Cerebellar cortex (tissue), 1 donor: ENCODE results near the gene DNAJC21.

Experiments
- DNase-seq: peaks from one replicate; pipeline ENCODE4 v3.0.0-alpha.2; 2015; ENCODE audit warnings: low spot score

DNAJC21 gene

DNA sequence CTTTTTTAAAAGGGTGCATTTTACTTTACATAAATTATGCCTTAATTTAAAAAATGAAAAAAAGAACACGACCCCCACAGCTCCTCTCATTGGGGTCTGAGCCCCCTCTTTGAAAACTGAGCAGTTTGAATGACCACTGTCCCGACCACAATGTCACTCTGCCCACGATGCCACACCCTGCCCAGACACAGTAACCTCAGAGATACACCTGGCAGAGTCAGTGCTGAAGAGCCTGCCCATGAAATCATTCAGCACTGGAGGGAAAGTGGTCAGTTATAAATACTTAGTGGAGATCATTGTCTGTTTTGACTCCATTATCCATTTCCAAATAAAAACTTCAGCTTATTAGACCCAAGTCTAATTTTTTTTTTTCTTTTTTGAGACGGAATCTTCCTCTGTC, 49.3 kb downstream of the DNAJC21 start:
- no peak for DNase-seq

DNA sequence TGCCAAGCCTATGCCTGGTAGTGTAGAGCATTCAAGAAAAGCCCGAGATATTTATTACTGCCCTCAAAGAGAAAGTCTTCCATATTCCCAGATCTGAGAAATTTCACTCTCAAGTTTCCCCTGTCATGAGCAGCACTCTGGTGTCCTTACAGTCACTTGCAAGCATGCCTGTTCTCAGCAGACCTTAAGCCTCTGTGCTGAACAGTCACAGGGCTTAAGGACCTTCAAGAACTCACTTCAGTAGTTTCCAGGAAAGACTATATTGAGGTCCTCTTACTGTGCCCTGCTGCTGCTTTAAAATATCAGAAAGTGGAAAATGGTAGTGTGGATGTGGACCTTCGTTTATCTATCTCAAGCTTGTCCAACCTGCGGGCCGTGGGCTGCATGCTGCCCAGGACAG, 53.5 kb downstream of the DNAJC21 start:
- no peak for DNase-seq

DNA sequence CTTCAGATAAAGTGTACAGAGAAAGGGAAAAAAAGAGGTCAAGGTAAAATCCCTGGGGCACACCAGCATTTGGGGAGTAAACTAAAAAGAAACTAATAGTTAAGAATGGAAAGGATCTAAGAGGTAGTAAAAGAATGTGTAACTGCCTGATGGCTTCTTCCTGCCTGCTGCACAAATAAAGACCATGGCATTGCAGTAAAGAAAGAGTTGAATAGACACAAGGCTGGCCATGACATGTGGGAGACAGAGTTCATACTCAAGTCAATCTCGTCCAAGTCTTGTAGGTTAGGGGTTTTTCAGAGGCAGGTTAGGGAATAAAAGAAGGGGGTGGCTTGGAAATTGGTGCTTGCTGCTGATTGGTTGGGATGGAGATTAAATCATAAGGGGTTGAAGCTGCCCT, 57.6 kb downstream of the DNAJC21 start:
- no peak for DNase-seq

DNA sequence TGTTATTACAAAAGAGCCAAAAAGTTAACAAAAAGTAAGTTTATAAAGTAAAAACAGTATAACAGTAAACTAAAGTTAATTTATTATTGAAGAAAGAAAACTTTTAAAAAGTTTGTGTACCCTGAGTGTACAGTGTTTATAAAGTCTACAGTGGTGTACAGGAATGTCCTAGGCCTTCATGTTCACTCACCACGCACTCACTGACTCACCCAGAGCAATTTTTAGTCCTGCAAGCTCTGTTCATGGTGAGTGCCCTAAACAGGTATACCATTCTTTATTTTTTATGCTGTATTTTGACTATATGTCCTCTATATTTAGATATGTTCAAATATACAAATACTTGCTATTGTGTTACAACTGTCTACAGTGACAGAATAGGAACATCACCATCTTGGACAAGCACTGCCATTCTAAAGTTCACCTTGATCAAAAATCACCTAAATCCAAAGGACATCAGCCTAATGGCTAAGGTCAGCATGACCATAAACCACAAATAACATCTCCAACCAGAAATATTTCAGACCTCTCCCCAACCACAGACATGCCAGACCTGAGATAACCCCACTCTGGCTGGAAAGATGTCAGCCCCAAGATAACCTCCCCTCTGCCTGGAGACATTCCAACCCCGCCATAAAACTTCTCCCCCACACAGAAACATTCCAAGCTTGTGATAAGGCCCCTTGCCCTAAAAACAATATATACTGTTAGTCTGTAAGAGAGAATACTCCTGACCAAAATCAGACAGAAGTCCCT, 62.3 kb downstream of the DNAJC21 start:
- no peak for DNase-seq

DNA sequence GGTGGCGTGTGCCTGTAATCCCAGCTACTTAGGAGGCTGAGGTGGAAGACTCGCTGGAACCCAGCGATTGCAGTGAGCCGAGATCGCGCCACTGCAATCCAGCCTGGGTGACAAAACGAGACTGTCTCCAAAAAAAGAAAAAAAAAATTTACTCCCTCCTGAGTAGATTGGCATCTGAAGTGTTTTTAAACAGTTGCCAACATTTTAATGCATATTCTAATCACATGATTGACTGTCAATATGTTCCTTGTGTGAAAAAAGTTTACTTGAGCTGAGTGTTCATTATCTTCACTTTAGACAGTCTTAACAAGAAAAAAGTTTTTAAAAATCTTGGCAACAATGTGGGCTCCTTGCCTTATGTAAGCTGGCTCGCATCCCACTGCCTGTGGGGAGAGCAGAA, 64.6 kb downstream of the DNAJC21 start:
- DNase-seq: no peak

DNA sequence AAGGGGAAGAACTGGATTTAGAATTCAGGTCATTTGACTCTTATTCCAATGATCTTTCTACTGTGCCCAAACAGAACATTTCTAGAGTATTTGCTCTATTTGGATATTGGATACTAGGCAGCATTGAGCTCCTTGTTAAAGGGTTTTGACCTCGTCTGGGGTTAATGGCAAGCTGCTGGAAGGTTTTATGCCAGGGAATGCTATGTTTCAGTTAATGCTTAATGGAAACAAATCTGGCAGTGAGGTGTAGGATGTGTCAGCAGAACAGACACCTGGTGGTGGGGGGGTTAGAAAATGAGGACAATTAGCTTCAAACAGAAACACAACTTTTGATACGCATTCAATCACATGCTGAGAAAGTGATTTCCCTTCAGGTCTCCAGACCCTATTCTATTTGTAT, 66.9 kb downstream of the DNAJC21 start:
- DNase-seq: no peak

DNA sequence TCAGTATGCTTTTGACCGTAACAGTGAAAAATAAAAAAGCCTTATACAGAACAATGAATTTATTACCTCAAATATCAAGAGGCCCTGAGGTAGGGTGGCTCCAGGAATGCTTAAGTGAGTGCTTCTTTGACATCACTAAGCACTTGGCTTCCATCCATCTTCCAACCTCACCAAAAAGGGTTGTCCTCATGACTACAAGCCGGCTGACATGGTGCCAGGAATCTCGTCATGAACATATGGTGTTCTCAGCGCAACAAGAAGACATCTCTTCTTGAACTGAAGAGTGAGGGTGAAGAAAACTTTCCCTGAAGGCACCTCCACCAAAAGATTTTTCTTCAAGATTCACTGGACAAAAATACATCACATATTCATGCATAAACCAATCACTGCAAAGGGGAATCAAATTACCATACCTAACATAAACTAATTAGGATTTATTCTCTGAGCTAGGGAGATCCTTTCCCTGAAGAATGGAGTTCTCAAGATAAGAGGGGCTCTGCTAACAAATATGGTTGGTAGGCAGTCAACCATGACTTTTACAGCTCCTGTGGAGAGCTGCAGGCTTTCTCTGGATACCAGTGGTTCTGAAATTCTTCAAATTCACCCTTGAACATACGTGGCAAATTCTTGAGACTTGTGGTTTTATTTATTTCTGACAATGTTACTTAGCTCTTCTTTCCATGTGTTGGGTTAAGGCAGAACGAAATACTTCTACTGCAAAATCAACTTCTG, 68.9 kb downstream of the DNAJC21 start:
- DNase-seq: peak; percentile 33

DNA sequence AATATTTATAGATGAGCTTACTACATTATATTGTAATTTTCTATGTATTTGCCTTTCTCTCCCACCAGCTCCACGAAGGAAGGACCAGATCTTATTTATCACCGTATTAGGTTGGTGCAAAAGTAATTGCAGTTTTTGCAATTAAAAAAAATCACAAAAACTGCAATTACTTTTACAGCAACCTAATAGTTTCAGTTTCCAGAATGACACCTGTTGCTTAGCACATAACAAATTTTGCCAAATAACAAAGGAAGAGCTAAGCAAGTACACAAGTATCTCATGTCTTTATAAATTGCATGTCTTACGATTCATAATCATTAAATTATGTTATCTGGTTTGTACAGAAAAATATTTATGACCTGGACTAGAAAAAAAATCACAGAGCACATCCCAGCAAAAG, 72.5 kb downstream of the DNAJC21 start:
- DNase-seq: no peak

DNA sequence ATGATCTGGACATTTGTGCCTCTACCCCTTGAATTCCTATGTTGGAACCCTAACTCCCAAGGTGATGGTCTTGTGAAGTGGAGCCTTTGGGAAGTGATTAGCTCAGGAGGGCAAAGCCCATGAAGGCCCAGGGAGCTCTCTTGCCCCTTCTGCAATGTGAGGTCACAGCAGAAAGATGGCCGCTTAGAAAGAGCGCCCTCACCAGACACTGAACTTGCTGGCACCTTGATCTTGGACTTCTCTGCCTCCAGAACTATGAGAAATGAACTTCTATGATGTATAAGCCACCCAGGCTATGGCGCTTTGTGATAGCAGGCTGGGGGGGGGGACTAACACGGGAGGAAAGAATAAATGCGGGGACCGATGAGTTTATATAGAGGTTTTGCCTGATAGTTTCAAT, 73.1 kb downstream of the DNAJC21 start:
- DNase-seq: no peak

DNA sequence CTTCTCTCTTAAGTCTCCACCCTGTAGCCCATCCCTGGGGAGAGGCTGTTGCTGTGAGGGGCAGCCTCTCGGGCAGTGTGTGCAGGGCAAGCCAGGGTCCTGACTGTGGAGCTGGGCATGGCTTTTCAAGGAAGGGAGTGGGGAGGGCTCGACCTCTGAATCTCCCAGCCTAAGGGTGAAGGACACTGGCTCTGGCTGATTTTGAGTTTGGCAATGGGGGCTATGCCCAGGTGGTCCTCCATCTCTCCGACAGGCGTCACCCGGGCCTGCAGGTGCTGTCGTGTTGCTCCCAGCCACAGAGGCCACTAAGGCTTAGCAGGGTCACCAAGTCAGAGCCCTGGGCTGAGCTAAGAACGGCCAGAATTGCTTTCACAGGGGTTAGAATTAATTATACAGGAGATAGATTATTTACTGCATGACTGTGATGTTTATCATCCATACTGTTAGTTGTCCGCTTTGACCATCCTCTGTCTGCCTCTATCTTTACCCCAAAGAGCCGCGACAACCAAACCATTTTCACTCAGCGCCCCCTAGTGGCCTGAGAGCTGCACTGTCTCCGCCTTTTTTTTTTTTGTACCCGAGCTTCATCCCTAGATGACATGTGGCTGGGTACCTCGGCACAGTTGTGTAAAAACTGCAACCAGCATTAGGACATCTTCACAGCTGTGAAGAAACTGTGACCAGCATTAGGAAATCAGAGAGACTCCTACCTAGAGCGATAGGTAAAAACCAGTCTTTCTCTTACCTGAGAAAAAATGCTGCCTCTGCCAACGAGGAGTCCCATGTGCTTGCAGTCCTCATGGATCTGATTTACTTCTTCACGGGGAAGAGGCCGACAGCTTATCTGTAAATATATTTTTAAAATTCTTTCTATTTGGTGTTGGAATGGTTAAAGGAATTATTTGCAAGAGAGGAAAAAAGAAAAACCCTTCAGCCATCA, 73.9 kb downstream of the DNAJC21 start:
- DNase-seq: peak; percentile 66

DNA sequence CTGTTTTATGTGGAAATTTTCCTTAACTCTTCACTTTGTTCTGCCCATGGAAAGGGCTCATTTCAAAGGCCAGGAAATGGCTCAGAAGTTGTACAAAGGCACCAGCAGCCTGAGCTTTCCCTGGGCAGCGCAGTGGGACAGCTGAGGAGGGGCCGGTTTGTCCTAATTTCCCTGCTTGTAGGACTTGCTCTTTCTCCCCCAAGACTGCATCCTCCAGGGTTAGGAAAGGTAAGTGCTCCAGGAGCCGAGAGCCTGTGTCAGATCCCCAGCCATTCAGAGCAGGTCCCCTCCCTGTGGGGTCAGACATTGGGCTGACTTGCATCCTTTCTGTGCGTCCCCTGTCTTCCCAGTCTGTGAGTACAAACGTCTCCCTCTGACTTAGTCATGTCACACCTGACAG, 74.8 kb downstream of the DNAJC21 start:
- no peak for DNase-seq

DNA sequence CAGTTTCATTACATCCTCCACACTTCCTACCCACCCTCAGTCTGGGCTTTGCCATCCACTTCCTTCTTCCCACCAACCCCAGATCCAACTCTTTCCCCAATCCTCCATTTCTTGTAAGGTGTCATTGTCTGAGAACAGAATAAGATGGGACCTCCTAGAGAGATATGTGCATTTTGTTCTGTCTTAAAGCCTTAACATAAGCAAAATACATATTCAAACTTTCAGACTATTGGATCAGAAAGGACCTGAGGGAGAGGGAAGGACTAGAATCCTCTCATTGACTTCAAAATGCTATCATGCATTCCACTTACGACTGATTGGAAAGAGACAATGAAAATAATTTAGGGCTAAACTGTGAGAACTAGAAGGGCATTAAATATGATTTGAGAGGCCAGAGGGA, 75.4 kb downstream of the DNAJC21 start:
- DNase-seq: no peak
